H1 (cell line): ENCODE results near the gene SLC2A13. TPM values are rescaled to one million over a fixed set of nuclear protein-coding genes. Genes with fewer than 3 reads are reported as not detected.

Source experiments
- CTCF ChIA-PET: fragments of 300-600 bp; sonication (Branson Sonifier 250); formaldehyde crosslinking; loops from one replicate; lab custom pipeline; 2021; ENCODE audit not compliant: partially characterized antibody; lab: Charles Lee
- POLR2A ChIA-PET: fragments of 300-600 bp; sonication (Branson Sonifier 250); formaldehyde crosslinking; loops from one replicate; lab custom pipeline; 2021; ENCODE audit warnings: inconsistent platforms; ENCODE audit not compliant: partially characterized antibody; lab: Charles Lee
- DNase-seq, 2 experiments: peaks; one replicate each; pipeline versions ENCODE4 v3.0.0 to v3.0.0-alpha.2; 2010 to 2022; ENCODE audit warnings: low spot score in 2 of 2, low read depth in 1 of 2, mixed read lengths in 1 of 2
- FAIRE-seq: peaks from 2 replicates; lab custom pipeline; 2011; peaks lifted over from hg19 to GRCh38; lab: Jason Lieb, UNC
- H2AFZ ChIP-seq: 2 replicates; pipeline ENCODE4 v1.8.1; 2012; ENCODE audit warnings: low read length, inconsistent platforms
- H2AK5ac ChIP-seq: 2 replicates; pipeline ENCODE4 v1.6.1; 2013; ENCODE audit warnings: low read depth, low read length
- H2BK120ac ChIP-seq: replicated peaks from 2 replicates; pipeline ENCODE3; 2013; ENCODE audit warnings: low read depth, low read length, inconsistent platforms
- H2BK12ac ChIP-seq: 2 replicates; pipeline ENCODE4 v1.6.1; 2013; ENCODE audit warnings: low read depth, low read length
- H2BK15ac ChIP-seq: 2 replicates; pipeline ENCODE4 v1.6.1; 2013; ENCODE audit warnings: low read length
- H2BK20ac ChIP-seq: 2 replicates; pipeline ENCODE4 v1.6.1; 2013; ENCODE audit warnings: low read length
- H2BK5ac ChIP-seq: 2 replicates; pipeline ENCODE4 v1.6.1; 2013; ENCODE audit warnings: low read depth, low read length
- H3K14ac ChIP-seq: 2 replicates; pipeline ENCODE4 v1.6.1; 2013; ENCODE audit warnings: inconsistent platforms; ENCODE audit not compliant: insufficient read length
- H3K18ac ChIP-seq: 2 replicates; pipeline ENCODE4 v1.6.1; 2013; ENCODE audit warnings: low read length; ENCODE audit errors: extremely low read depth
- H3K23ac ChIP-seq: 2 replicates; pipeline ENCODE4 v1.6.1; 2013; ENCODE audit warnings: inconsistent platforms; ENCODE audit not compliant: insufficient read length
- H3K23me2 ChIP-seq: 2 replicates; pipeline ENCODE4 v1.6.1; 2013; ENCODE audit warnings: low read depth, low read length
- H3K27ac ChIP-seq: 2 replicates; pipeline ENCODE4 v1.6.1; 2011; ENCODE audit warnings: low read depth, low read length, inconsistent platforms
- H3K27me3 ChIP-seq, 4 experiments: replicated peaks in 1 of 4; 1 replicate in 1 of 4; 2 replicates in 3 of 4; pipeline versions ENCODE4 v1.6.1 to v1.8.1; 2011 to 2013; ENCODE audit warnings: low read length in 3 of 4, mild to moderate bottlenecking in 3 of 4, inconsistent platforms in 2 of 4, mixed read lengths in 2 of 4, moderate library complexity in 1 of 4; ENCODE audit not compliant: control insufficient read depth in 3 of 4, insufficient read depth in 3 of 4; ENCODE audit errors: extremely low read depth in 1 of 4
- H3K36me3 ChIP-seq, 4 experiments: 2 replicates each; pipeline versions ENCODE4 v1.6.1 to v1.8.1; 2011 to 2013; ENCODE audit warnings: mild to moderate bottlenecking in 4 of 4, low read length in 3 of 4, moderate library complexity in 2 of 4, control low read depth in 1 of 4, inconsistent platforms in 1 of 4; ENCODE audit not compliant: insufficient read depth in 4 of 4, control insufficient read depth in 2 of 4
- H3K4ac ChIP-seq: replicated peaks from 2 replicates; pipeline ENCODE3; 2013; ENCODE audit warnings: low read length, low read depth, mixed read lengths, inconsistent platforms; ENCODE audit not compliant: insufficient read length
- H3K4me1 ChIP-seq, 4 experiments: replicated peaks in 1 of 4; 1 replicate in 1 of 4; 2 replicates in 3 of 4; pipeline versions ENCODE4 v1.6.1 to v1.8.1; 2011 to 2013; ENCODE audit warnings: low read length in 3 of 4, inconsistent platforms in 2 of 4, mixed read lengths in 1 of 4; ENCODE audit not compliant: insufficient read depth in 4 of 4, control insufficient read depth in 3 of 4
- H3K4me2 ChIP-seq, 2 experiments: 2 replicates each; pipeline versions ENCODE4 v1.6.1 to v1.8.1; 2011 to 2013; ENCODE audit warnings: low read depth in 2 of 2, low read length in 2 of 2, control low read depth in 1 of 2, inconsistent platforms in 1 of 2, mild to moderate bottlenecking in 1 of 2; ENCODE audit not compliant: insufficient read depth in 1 of 2
- H3K4me3 ChIP-seq, 4 experiments: fragments of 200-600, 300-600 bp in 1 of 4; sonication (generic), shearing (Covaris generic), sonication (Bioruptor Twin) in 1 of 4; 2 replicates each; pipeline versions ENCODE4 v1.5.1 to v1.8.1; 2011 to 2016; ENCODE audit warnings: low read length in 4 of 4, low read depth in 3 of 4, control low read depth in 2 of 4, inconsistent platforms in 2 of 4, mild to moderate bottlenecking in 2 of 4, mixed read lengths in 1 of 4, moderate library complexity in 1 of 4; ENCODE audit not compliant: insufficient read depth in 2 of 4; ENCODE audit errors: extremely low read depth in 1 of 4
- H3K56ac ChIP-seq: replicated peaks from 2 replicates; pipeline ENCODE3; 2013; ENCODE audit warnings: low read depth, mild to moderate bottlenecking, mixed read lengths, low read length, inconsistent platforms; ENCODE audit not compliant: insufficient read length
- H3K79me1 ChIP-seq: 2 replicates; pipeline ENCODE4 v1.6.1; 2013; ENCODE audit warnings: low read depth, low read length, control low read depth
- H3K79me2 ChIP-seq, 2 experiments: 2 replicates each; pipeline versions ENCODE4 v1.6.1 to v1.8.1; 2012 to 2013; ENCODE audit warnings: low read length in 2 of 2, mild to moderate bottlenecking in 2 of 2, inconsistent platforms in 1 of 2; ENCODE audit not compliant: insufficient read depth in 2 of 2, control insufficient read depth in 1 of 2
- H3K9ac ChIP-seq, 4 experiments: replicated peaks in 1 of 4; 1 replicate in 1 of 4; 2 replicates in 3 of 4; pipeline versions ENCODE4 v1.6.1 to v1.8.1; 2011 to 2013; ENCODE audit warnings: low read depth in 3 of 4, low read length in 3 of 4, control low read depth in 2 of 4, mild to moderate bottlenecking in 2 of 4, moderate library complexity in 2 of 4, inconsistent platforms in 1 of 4; ENCODE audit errors: extremely low read depth in 1 of 4
- H3K9me3 ChIP-seq, 2 experiments: 2 replicates each; pipeline versions ENCODE4 v1.6.1 to v1.8.1; 2012 to 2013; ENCODE audit warnings: mild to moderate bottlenecking in 2 of 2, moderate library complexity in 2 of 2, control low read depth in 1 of 2, inconsistent platforms in 1 of 2, low read depth in 1 of 2, low read length in 1 of 2, mixed read lengths in 1 of 2; ENCODE audit not compliant: insufficient read depth in 2 of 2
- H4K20me1 ChIP-seq, 2 experiments: replicated peaks in 1 of 2; 2 replicates each; pipeline versions ENCODE3 to v1.8.1; 2011 to 2013; ENCODE audit warnings: inconsistent platforms in 2 of 2, low read length in 2 of 2, mild to moderate bottlenecking in 1 of 2; ENCODE audit not compliant: insufficient read depth in 2 of 2, control insufficient read depth in 1 of 2
- H4K5ac ChIP-seq: 2 replicates; pipeline ENCODE4 v1.6.1; 2013; ENCODE audit warnings: low read length, low read depth, mixed read lengths, inconsistent platforms; ENCODE audit not compliant: insufficient read length
- H4K8ac ChIP-seq: 2 replicates; pipeline ENCODE4 v1.8.0; 2013; ENCODE audit warnings: mild to moderate bottlenecking, moderate library complexity, low read length, inconsistent platforms; ENCODE audit not compliant: insufficient read depth; ENCODE audit errors: extremely low read depth
- H4K91ac ChIP-seq: replicated peaks from 2 replicates; pipeline ENCODE3; 2013; ENCODE audit warnings: low read length, mixed read lengths, inconsistent platforms; ENCODE audit not compliant: insufficient read length
- GABPA ChIP-seq: IDR thresholded peaks from 2 replicates; pipeline ENCODE4 v1.6.1; 2011; ENCODE audit warnings: mild to moderate bottlenecking, low read length, moderate library complexity, borderline replicate concordance; ENCODE audit not compliant: insufficient read depth
- GTF2F1 ChIP-seq: IDR thresholded peaks from 2 replicates; pipeline ENCODE4 v1.6.1; 2012; ENCODE audit warnings: low read depth, low read length, improper control_type of control experiment, borderline replicate concordance
- KDM1A ChIP-seq: fragments of 200-600, 300-600 bp; sonication (generic); IDR thresholded peaks from 2 replicates; pipeline ENCODE4 v1.7.1; 2016; ENCODE audit warnings: mild to moderate bottlenecking, low read length, borderline replicate concordance
- NANOG ChIP-seq: IDR thresholded peaks from 2 replicates; pipeline ENCODE4 v1.6.1; 2011; ENCODE audit warnings: low read length, low read depth, mild to moderate bottlenecking, inconsistent platforms; ENCODE audit not compliant: insufficient read depth, poor library complexity, severe bottlenecking
- RFX5 ChIP-seq: IDR thresholded peaks from 2 replicates; pipeline ENCODE4 v1.6.1; 2011; ENCODE audit warnings: low read depth, low read length, improper control_type of control experiment, borderline replicate concordance
- SIN3A ChIP-seq, 2 experiments: IDR thresholded peaks in 1 of 2; conservative IDR thresholded peaks in 1 of 2; 2 replicates each; pipeline ENCODE4 v1.6.1; 2011 to 2012; ENCODE audit warnings: low read length in 2 of 2, improper control_type of control experiment in 1 of 2, low read depth in 1 of 2, mild to moderate bottlenecking in 1 of 2
- SIX5 ChIP-seq: IDR thresholded peaks from 2 replicates; pipeline ENCODE4 v1.6.1; 2011; ENCODE audit warnings: mild to moderate bottlenecking, low read depth, low read length
- SP4 ChIP-seq: IDR thresholded peaks from 2 replicates; pipeline ENCODE4 v1.6.1; 2012; ENCODE audit warnings: low read length, inconsistent platforms
- YY1 ChIP-seq: IDR thresholded peaks from 2 replicates; pipeline ENCODE4 v1.6.1; 2011; ENCODE audit warnings: low read depth, mild to moderate bottlenecking, low read length
- WGBS, 2 experiments: shearing (Covaris generic) in 1 of 2; methylation state at CpG; one replicate each; pipeline versions ENCODE4 v1.1.6 to v1.1.7; 2013 to 2015; ENCODE audit warnings: low lambda C conversion rate in 2 of 2, mixed read lengths in 2 of 2, inconsistent platforms in 1 of 2, low coverage in 1 of 2, missing lambda C conversion rate in 1 of 2; ENCODE audit not compliant: insufficient replicate concordance in 2 of 2, insufficient coverage in 1 of 2, insufficient read length in 1 of 2; ENCODE audit errors: extremely low coverage in 1 of 2, missing lambda C conversion rate in 1 of 2; 5-methylcytosine and 5-hydroxymethylcytosine counted together
- polyA plus RNA-seq, 7 experiments: library from polyadenylated mRNA; depleted of rRNA in 3 of 7; stranded (reverse) in 5 of 7; unstranded in 2 of 7; fragments of >200 nt in 5 of 7; fragments of 200-250 nt in 2 of 7; gene quantifications; 1 replicate in 5 of 7; 2 replicates in 1 of 7; 4 replicates in 1 of 7; pipeline versions ENCODE4 v1.2.1 to v1.2.3, GENCODE V29; 2011 to 2013; ENCODE audit warnings: missing spikeins in 2 of 7, mixed read lengths in 2 of 7
- total RNA-seq: library from RNA; stranded (reverse); fragmentation: NEBNext Ultra II Directional; extraction: Animal tissue kit (Norgen Biotek cat#: 25700); gene quantifications from 2 replicates; pipeline ENCODE4 v1.2.1, GENCODE V29; 2021

The SLC2A13 gene
- total and polyA plus RNA-seq, 2 of the 8 experiments (the other 6 are each of a cell fraction or from before 2014, with no cell fraction given) = 2.8 to 9.6 TPM

DNA sequence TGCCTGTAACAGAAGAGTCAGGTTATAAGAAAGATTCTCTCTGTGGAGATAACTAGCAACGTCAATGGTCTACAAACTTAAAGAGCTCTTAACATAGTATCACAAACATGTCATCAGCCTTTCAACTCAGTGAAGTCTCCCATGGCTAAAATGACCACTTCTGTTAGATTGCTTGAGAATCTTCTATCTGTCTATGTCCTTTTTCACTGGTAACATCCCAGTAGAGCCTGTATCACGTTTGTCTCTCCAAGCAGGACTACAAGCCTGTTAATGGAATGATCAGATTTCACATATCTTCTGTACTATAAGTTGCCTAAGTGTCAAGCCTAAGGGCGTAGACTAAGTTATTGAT is 50.7 kb downstream of the SLC2A13 start:
- CTCF ChIA-PET = no interaction called here

More for the DNA sequence above, 50.7 kb downstream of the SLC2A13 start:
- Histone ChIP-seq H3K9me3 (no peaks in the 10 kb centered on the region), H4K91ac (no peak overlapping the region), H3K4me1 (peaks cover 0 to 3% (median 0%) of the 10 kb centered on the region in 4 experiments; a peak in 1 of 7 replicates), H3K79me2 (peaks cover 0 to 6% of the 10 kb centered on the region in 2 experiments; a peak in 1 of 4 replicates), H4K5ac (no peak overlapping the region), H2BK5ac (no peak overlapping the region), H4K20me1 (no peaks in the 10 kb centered on the region), H2AFZ (no peak overlapping the region), H3K79me1 (no peaks in the 10 kb centered on the region; the same call in 1 of the 2 replicates), H2BK15ac (no peak overlapping the region), H3K23me2 (no peaks in the 10 kb centered on the region; the same call in 1 of the 2 replicates), H2BK20ac (no peak overlapping the region), H3K27me3 (no peaks in the 10 kb centered on the region), H2BK12ac (no peak overlapping the region), H3K14ac (no peak overlapping the region), H2BK120ac (no peak overlapping the region), H3K9ac (no peak overlapping the region), H3K18ac (no peak overlapping the region), H4K8ac (no peak overlapping the region), H3K27ac (no peak overlapping the region), H3K4me2 (no peak overlapping the region), H3K23ac (no peak overlapping the region), H3K36me3 (no peaks in the 10 kb centered on the region), H3K4me3 (no peak overlapping the region), H3K4ac (no peak overlapping the region), H3K56ac (no peak overlapping the region), H2AK5ac (no peak overlapping the region)
- 85% methylated on average over 3 of the region's 3 CpGs; no CpG with 5 or more reads in 1 of the 2 experiments for WGBS, 2 experiments
- TF ChIP-seq GTF2F1 (no peak), SIN3A (conservative IDR thresholded peaks at IDR 0.05 in 1 of 2, IDR thresholded peaks at IDR 0.05 in 1 of 2; ENCODE audit: low read depth in 1 of 2, low read length in 2 of 2) (no peak), SIX5 (no peak), RFX5 (no peak), NANOG (no peak), YY1 (no peak), KDM1A (no peak), SP4 (no peak), GABPA (no peak)
- no peak for DNase-seq
- no peak for FAIRE-seq
- POLR2A ChIA-PET = interaction anchor here (1.1 kb wide), 1 partner anchor 8 kb away, joined by 3 read pairs; no protein-coding TSS in a partner anchor
